Measurements from ENCODE around the gene GPR75. TPM values are rescaled to one million over a fixed set of nuclear protein-coding genes. Genes with fewer than 3 reads are reported as not detected.
"Not testable (repeated sequence)": the region's sequence is repeated elsewhere in the genome, so short reads cannot be mapped to it uniquely, and the experiment has no call there.

The GPR75 gene
- total and polyA plus RNA-seq, 9 donors, result 0.75 to 2.8 (median 1.2) TPM

GRCh38 chr2:53856272-53856671 lies 3.5 kb downstream of the GPR75 start:
- Histone ChIP-seq H3K36me3 (ENCODE audit: control insufficient read depth, insufficient read depth, low read length) (peaks cover 14% of the 10 kb centered on the region), H3K4me1 (ENCODE audit: control insufficient read depth, insufficient read depth, low read length) (peaks cover 3% of the 10 kb centered on the region), H3K27me3 (ENCODE audit: control insufficient read depth, insufficient read depth, low read length) (no peaks in the 10 kb centered on the region), H3K4me3 (ENCODE audit: low read length) (no peak overlapping the region), H3K27ac (ENCODE audit: low read length) (no peak overlapping the region), H3K9me3 (replicated peaks; ENCODE audit: control insufficient read depth, low read depth, low read length) (no peaks in the 10 kb centered on the region)
- no peak for DNase-seq
- WGBS (ENCODE audit: insufficient coverage), result no CpG with 5 or more reads among the region's 2 CpGs

DNA sequence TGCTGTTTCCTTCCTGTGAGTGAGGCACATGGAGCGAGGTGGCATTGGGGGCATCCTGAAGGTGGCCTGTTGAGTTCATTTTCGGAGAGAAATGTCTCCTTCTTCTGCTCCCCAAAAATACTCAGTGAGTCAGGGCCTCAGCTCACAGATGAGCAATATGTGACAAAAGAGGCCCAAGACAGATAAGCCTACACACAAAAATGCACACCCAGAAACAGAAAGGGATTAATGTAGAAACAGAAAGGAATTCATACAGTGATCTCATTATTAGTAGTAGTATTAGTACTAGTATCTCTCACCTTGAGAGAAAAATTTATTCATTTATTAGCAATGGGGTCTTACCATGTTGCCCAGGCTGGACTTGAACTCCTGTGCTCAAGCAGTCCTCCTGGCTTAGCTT lies 5.1 kb downstream of the GPR75 start:
- H3K4me3 ChIP-seq (ENCODE audit: low read length), result no peak overlapping the region
- no peaks in the 10 kb centered on the region for H3K4me1 ChIP-seq (ENCODE audit: control insufficient read depth, insufficient read depth, low read length)
- DNase-seq, result no peak
- H3K36me3 ChIP-seq (ENCODE audit: control insufficient read depth, insufficient read depth, low read length), result peaks cover 14% of the 10 kb centered on the region
- no peaks in the 10 kb centered on the region for H3K27me3 ChIP-seq (ENCODE audit: control insufficient read depth, insufficient read depth, low read length)
- WGBS (ENCODE audit: insufficient coverage), result no CpG with 5 or more reads among the region's 2 CpGs
- no peak overlapping the region for H3K27ac ChIP-seq (ENCODE audit: low read length)
- H3K9me3 ChIP-seq (replicated peaks; ENCODE audit: control insufficient read depth, low read depth, low read length), result no peaks in the 10 kb centered on the region

- no peak overlapping the region for H3K4me3 ChIP-seq (ENCODE audit: low read length)
- no peak overlapping the region for H3K27ac ChIP-seq (ENCODE audit: low read length)
- no peak for DNase-seq
- no peaks in the 10 kb centered on the region for H3K9me3 ChIP-seq (replicated peaks; ENCODE audit: control insufficient read depth, low read depth, low read length)
- no peaks in the 10 kb centered on the region for H3K4me1 ChIP-seq (ENCODE audit: control insufficient read depth, insufficient read depth, low read length)
- WGBS (ENCODE audit: insufficient coverage), result 100% methylated on average over 4 of the region's 4 CpGs
- no peaks in the 10 kb centered on the region for H3K27me3 ChIP-seq (ENCODE audit: control insufficient read depth, insufficient read depth, low read length)
- H3K36me3 ChIP-seq (ENCODE audit: control insufficient read depth, insufficient read depth, low read length), result peaks cover 18% of the 10 kb centered on the region
These were observed 7.2 kb downstream of the GPR75 start for GRCh38 chr2:53852532-53852931.

- not testable (repeated sequence) for H3K4me3 ChIP-seq (ENCODE audit: low read length); DNase-seq; H3K9me3 ChIP-seq (replicated peaks; ENCODE audit: control insufficient read depth, low read depth, low read length); H3K27ac ChIP-seq (ENCODE audit: low read length); H3K4me1 ChIP-seq (ENCODE audit: control insufficient read depth, insufficient read depth, low read length); H3K27me3 ChIP-seq (ENCODE audit: control insufficient read depth, insufficient read depth, low read length)
- WGBS (ENCODE audit: insufficient coverage), result 90% methylated on average over 7 of the region's 9 CpGs
- peaks cover 18% of the 10 kb centered on the region for H3K36me3 ChIP-seq (ENCODE audit: control insufficient read depth, insufficient read depth, low read length)
These were observed 8.6 kb downstream of the GPR75 start for GRCh38 chr2:53851052-53851757.

- no peak overlapping the region for H3K27ac ChIP-seq (ENCODE audit: low read length)
- WGBS (ENCODE audit: insufficient coverage), result no CpG with 5 or more reads among the region's 2 CpGs
- no peaks in the 10 kb centered on the region for H3K4me1 ChIP-seq (ENCODE audit: control insufficient read depth, insufficient read depth, low read length)
- peaks cover 5% of the 10 kb centered on the region for H3K36me3 ChIP-seq (ENCODE audit: control insufficient read depth, insufficient read depth, low read length)
- H3K4me3 ChIP-seq (ENCODE audit: low read length), result no peak overlapping the region
- H3K9me3 ChIP-seq (replicated peaks; ENCODE audit: control insufficient read depth, low read depth, low read length), result no peaks in the 10 kb centered on the region
- H3K27me3 ChIP-seq (ENCODE audit: control insufficient read depth, insufficient read depth, low read length), result no peaks in the 10 kb centered on the region
- DNase-seq, result no peak
These were observed 11.7 kb downstream of the GPR75 start for GRCh38 chr2:53848062-53848461.

DNA sequence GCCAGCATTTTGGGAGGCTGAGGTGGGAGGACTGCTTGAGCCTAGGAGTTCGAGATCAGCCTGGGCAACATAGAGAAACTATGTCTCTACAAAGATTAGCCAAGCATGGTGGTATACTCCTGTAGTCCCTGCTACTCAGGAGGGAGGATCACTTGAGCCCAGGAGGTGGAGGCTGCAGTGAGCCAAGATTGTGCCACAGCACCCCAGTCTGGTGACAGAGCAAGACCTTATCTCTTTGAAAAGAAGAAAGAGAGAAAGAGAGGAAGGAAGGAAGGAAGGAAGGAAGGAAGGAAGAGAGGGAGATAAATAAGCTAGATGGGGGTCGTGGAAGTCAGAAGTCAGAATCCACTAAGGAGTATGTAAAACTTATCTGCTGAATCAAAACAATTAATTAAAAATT lies 16.2 kb downstream of the GPR75 start:
- no peaks in the 10 kb centered on the region for H3K27me3 ChIP-seq (ENCODE audit: control insufficient read depth, insufficient read depth, low read length)
- no peak overlapping the region for H3K27ac ChIP-seq (ENCODE audit: low read length)
- WGBS (ENCODE audit: insufficient coverage), result 88% methylated on average over 1 of the region's 2 CpGs
- no peaks in the 10 kb centered on the region for H3K9me3 ChIP-seq (replicated peaks; ENCODE audit: control insufficient read depth, low read depth, low read length)
- no peaks in the 10 kb centered on the region for H3K4me1 ChIP-seq (ENCODE audit: control insufficient read depth, insufficient read depth, low read length)
- peaks cover 4% of the 10 kb centered on the region for H3K36me3 ChIP-seq (ENCODE audit: control insufficient read depth, insufficient read depth, low read length)
- H3K4me3 ChIP-seq (ENCODE audit: low read length), result no peak overlapping the region
- DNase-seq, result no peak

GRCh38 chr2:53842891-53843290 lies 16.9 kb downstream of the GPR75 start:
- no peak overlapping the region for H3K27ac ChIP-seq (ENCODE audit: low read length)
- H3K4me1 ChIP-seq (ENCODE audit: control insufficient read depth, insufficient read depth, low read length), result no peaks in the 10 kb centered on the region
- H3K4me3 ChIP-seq (ENCODE audit: low read length), result no peak overlapping the region
- H3K9me3 ChIP-seq (replicated peaks; ENCODE audit: control insufficient read depth, low read depth, low read length), result no peaks in the 10 kb centered on the region
- no peak for DNase-seq
- H3K36me3 ChIP-seq (ENCODE audit: control insufficient read depth, insufficient read depth, low read length), result peaks cover 2% of the 10 kb centered on the region
- H3K27me3 ChIP-seq (ENCODE audit: control insufficient read depth, insufficient read depth, low read length), result no peaks in the 10 kb centered on the region
- 86% methylated on average over 1 of the region's 3 CpGs for WGBS (ENCODE audit: insufficient coverage)

DNA sequence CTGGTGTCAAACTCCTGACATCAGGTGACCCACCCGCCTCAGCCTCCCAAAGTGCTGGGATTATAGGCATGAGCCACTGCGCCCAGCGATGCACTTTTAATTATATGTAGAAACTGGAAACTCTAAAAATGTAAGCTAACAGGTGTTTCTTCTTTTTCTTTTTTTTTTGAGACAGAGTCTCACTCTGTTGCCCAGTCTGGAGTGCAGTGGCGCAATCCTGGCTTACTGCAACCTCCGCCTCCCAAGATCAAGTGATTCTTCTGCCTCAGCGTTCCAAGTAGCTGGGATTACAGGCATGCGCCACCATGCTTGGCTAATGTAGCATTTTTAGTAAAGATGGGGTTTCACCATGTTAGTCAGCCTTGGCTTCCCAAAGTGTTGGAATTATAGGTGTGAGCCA lies 18.1 kb downstream of the GPR75 start:
- 100% methylated on average over 3 of the region's 7 CpGs for WGBS (ENCODE audit: insufficient coverage)
- H3K27ac ChIP-seq (ENCODE audit: low read length); H3K9me3 ChIP-seq (replicated peaks; ENCODE audit: control insufficient read depth, low read depth, low read length); DNase-seq; H3K4me1 ChIP-seq (ENCODE audit: control insufficient read depth, insufficient read depth, low read length); H3K36me3 ChIP-seq (ENCODE audit: control insufficient read depth, insufficient read depth, low read length); H3K27me3 ChIP-seq (ENCODE audit: control insufficient read depth, insufficient read depth, low read length); H3K4me3 ChIP-seq (ENCODE audit: low read length): not testable (repeated sequence)

DNA sequence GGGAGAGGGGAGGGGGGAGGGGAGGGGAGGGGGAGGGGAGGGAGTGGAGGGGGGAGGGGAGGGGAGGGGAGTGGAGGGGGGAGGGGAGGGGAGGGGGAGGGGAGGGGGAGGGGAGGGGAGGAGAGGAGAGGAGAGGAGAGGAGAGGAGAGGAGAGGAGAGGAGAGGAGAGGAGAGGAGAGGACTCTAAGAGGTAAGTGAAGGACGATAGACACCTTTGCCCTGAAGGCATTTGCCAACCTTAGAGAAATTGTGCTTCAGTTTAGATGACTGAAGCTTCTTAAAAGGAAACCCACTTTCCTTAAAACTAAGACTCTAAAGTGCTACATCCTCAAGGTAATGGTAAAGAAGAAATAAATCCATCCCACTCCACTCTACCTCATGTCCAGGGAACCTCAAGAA lies 19.2 kb downstream of the GPR75 start:
- no peaks in the 10 kb centered on the region for H3K9me3 ChIP-seq (replicated peaks; ENCODE audit: control insufficient read depth, low read depth, low read length)
- WGBS (ENCODE audit: insufficient coverage), result no CpG with 5 or more reads among the region's 1 CpG
- H3K27ac ChIP-seq (ENCODE audit: low read length), result no peak overlapping the region

GRCh38 chr2:53829980-53830290 lies 29.8 kb downstream of the GPR75 start:
- DNase-seq; H3K9me3 ChIP-seq (replicated peaks; ENCODE audit: control insufficient read depth, low read depth, low read length); H3K27me3 ChIP-seq (ENCODE audit: control insufficient read depth, insufficient read depth, low read length); H3K27ac ChIP-seq (ENCODE audit: low read length); H3K36me3 ChIP-seq (ENCODE audit: control insufficient read depth, insufficient read depth, low read length); H3K4me1 ChIP-seq (ENCODE audit: control insufficient read depth, insufficient read depth, low read length); H3K4me3 ChIP-seq (ENCODE audit: low read length): not testable (repeated sequence)
- 89% methylated on average over 3 of the region's 4 CpGs for WGBS (ENCODE audit: insufficient coverage)

More for the DNA sequence above, 19.2 kb downstream of the GPR75 start:
- no peak overlapping the region for H3K4me3 ChIP-seq (ENCODE audit: low read length)
- H3K36me3 ChIP-seq (ENCODE audit: control insufficient read depth, insufficient read depth, low read length), result no peaks in the 10 kb centered on the region
- H3K27me3 ChIP-seq (ENCODE audit: control insufficient read depth, insufficient read depth, low read length), result no peaks in the 10 kb centered on the region
- H3K4me1 ChIP-seq (ENCODE audit: control insufficient read depth, insufficient read depth, low read length), result no peaks in the 10 kb centered on the region
- no peak for DNase-seq
